ENCODE measurements around the gene C17orf107. TPM values are rescaled to one million over a fixed set of nuclear protein-coding genes. Genes with fewer than 3 reads are reported as not detected.

The C17orf107 gene
- total RNA-seq, 1 experiment from 2014 or later = 1.0 TPM

DNA sequence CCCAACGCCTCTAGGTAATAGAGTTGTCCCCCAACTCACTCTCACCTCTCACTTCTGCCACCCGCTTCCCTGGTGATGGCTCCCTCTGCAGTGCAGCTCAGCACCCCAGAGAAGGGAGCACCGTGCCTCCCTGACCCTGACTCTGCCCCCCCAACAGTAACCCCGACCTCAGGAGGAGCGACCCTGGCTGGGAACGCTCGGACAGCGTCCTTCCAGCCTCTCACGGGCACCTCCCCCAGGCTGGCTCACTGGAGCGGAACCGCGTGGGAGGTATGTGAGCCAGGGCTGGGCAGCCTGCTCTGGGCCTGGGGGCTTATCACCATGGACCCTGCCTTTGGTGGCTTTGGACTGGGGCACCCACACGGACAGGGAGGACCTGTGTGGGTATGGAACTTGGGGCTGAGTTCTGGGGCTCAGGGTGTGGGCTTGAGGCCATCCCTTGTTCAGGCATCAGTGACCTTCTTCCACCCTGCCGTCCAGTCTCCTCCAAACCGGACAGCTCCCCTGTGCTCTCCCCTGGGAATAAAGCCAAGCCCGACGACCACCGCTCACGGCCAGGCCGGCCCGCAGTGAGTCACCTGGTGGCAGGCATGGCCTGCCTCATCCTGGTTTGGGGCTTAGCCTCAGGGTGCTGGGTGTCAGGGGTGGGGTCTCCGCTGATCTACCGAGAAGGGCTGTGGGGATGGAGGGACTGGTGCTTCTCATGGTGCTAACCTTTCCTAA lies 6.7 kb upstream of the C17orf107 start:
- no peak for TF ChIP-seq CTCF (IDR thresholded peaks at IDR 0.05; ENCODE audit: insufficient read depth in 1 of 2, low read depth in 1 of 2, low read length in 1 of 2, severe bottlenecking in 1 of 2, unreplicated experiment in 1 of 2)
- BruUV-seq (replicated peaks) = no TSS peak
- no peaks in the 10 kb centered on the region for H3K27me3 Mint-ChIP-seq (ENCODE audit: insufficient read depth, unreplicated experiment)
- intact Hi-C loops (cut with micrococcal nuclease; ENCODE audit: unreplicated experiment) = no loop called here
- H3K4me1 Mint-ChIP-seq (ENCODE audit: low read depth, unreplicated experiment) = no peaks in the 10 kb centered on the region
- no peak overlapping the region for H3K4me3 Mint-ChIP-seq (ENCODE audit: unreplicated experiment)
- no peaks in the 10 kb centered on the region for H3K9me3 Mint-ChIP-seq (ENCODE audit: unreplicated experiment)
- Histone ChIP-seq H3K4me1 (no peaks in the 10 kb centered on the region), H3K4me3 (ENCODE audit: low read depth, low read length) (no peak overlapping the region), H3K27me3 (replicated peaks; ENCODE audit: control insufficient read depth, insufficient read depth, low read length) (no peaks in the 10 kb centered on the region), H3K9me3 (no peaks in the 10 kb centered on the region), H3K36me3 (ENCODE audit: control insufficient read depth, insufficient read depth, low read length) (no peaks in the 10 kb centered on the region)
- no peak for DNase-seq
- no peak overlapping the region for H3K27ac Mint-ChIP-seq (ENCODE audit: unreplicated experiment)
- ChIA-PET CTCF (no interaction called here), POLR2A (no interaction called here)
- H3K36me3 Mint-ChIP-seq (ENCODE audit: insufficient read depth, unreplicated experiment) = peaks cover 7% of the 10 kb centered on the region

DNA sequence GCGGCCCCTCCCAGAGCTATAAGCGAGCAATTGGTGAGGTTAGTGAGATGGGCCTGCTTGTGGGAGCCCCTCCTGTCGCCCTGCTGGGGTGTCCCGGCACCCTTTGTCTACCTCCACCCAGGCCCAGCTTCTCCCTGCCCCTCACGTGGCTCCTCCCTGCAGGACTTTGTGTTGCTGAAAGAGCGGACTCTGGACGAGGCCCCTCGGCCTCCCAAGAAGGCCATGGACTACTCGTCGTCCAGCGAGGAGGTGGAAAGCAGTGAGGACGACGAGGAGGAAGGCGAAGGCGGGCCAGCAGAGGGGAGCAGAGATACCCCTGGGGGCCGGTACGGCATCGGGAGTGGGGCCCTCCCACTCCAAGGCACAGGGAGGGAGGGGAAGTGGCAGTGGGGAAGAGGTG lies 6.1 kb upstream of the C17orf107 start:
- Mint-ChIP-seq H3K4me3 (ENCODE audit: unreplicated experiment) (no peak overlapping the region), H3K9me3 (ENCODE audit: unreplicated experiment) (no peaks in the 10 kb centered on the region), H3K4me1 (ENCODE audit: low read depth, unreplicated experiment) (no peaks in the 10 kb centered on the region), H3K27me3 (ENCODE audit: insufficient read depth, unreplicated experiment) (no peaks in the 10 kb centered on the region), H3K27ac (ENCODE audit: unreplicated experiment) (no peak overlapping the region), H3K36me3 (ENCODE audit: insufficient read depth, unreplicated experiment) (peaks cover 7% of the 10 kb centered on the region)
- Histone ChIP-seq H3K9me3 (no peaks in the 10 kb centered on the region), H3K27me3 (replicated peaks; ENCODE audit: control insufficient read depth, insufficient read depth, low read length) (no peaks in the 10 kb centered on the region), H3K4me3 (ENCODE audit: low read depth, low read length) (no peak overlapping the region), H3K4me1 (no peaks in the 10 kb centered on the region), H3K36me3 (ENCODE audit: control insufficient read depth, insufficient read depth, low read length) (no peaks in the 10 kb centered on the region)
- DNase-seq = no peak
- no TSS peak for BruUV-seq (replicated peaks)
- intact Hi-C loops (cut with micrococcal nuclease; ENCODE audit: unreplicated experiment) = no loop called here
- POLR2A ChIA-PET = no interaction called here
- no peak for TF ChIP-seq CTCF (IDR thresholded peaks at IDR 0.05; ENCODE audit: insufficient read depth in 1 of 2, low read depth in 1 of 2, low read length in 1 of 2, severe bottlenecking in 1 of 2, unreplicated experiment in 1 of 2)
- CTCF ChIA-PET = no interaction called here

DNA sequence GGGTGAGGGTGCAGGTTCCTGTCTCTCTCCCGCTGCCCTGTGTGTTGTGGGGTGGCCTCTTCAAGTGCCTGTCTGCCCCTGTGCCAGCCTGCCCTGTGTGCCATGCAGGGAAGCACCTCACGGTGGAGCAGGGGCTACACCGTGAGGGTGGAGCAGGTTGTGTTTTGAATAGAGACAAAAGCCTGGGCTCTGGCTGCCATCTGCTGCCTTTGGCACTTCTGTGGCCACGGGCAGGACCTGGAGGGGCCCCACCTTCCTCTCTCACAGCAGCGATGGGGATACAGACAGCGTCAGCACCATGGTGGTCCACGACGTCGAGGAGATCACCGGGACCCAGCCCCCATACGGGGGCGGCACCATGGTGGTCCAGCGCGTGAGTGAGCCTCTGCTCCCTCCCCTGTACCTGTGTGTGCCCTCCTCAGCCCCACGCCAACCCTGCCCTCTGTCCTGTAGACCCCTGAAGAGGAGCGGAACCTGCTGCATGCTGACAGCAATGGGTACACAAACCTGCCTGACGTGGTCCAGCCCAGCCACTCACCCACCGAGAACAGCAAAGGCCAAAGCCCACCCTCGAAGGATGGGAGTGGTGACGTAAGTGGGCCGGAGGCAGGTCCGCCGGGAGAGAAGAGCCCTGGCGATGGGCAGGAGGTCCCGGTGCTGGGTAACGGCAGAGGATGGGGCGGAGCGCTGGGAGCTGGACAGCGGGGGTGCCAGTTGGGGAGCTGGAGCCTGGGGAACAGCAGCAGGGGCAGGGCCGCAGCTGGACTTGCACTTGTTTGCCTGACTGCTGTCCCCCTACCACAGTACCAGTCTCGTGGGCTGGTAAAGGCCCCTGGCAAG lies 5.4 kb upstream of the C17orf107 start:
- no TSS peak for BruUV-seq (replicated peaks)
- Mint-ChIP-seq H3K27me3 (ENCODE audit: insufficient read depth, unreplicated experiment) (no peaks in the 10 kb centered on the region), H3K27ac (ENCODE audit: unreplicated experiment) (no peak overlapping the region), H3K9me3 (ENCODE audit: unreplicated experiment) (no peaks in the 10 kb centered on the region), H3K4me1 (ENCODE audit: low read depth, unreplicated experiment) (no peaks in the 10 kb centered on the region), H3K36me3 (ENCODE audit: insufficient read depth, unreplicated experiment) (peaks cover 6% of the 10 kb centered on the region), H3K4me3 (ENCODE audit: unreplicated experiment) (no peak overlapping the region)
- intact Hi-C loops (cut with micrococcal nuclease; ENCODE audit: unreplicated experiment) = no loop called here
- ChIA-PET CTCF (no interaction called here), POLR2A (no interaction called here)
- H3K27me3 ChIP-seq (replicated peaks; ENCODE audit: control insufficient read depth, insufficient read depth, low read length) = no peaks in the 10 kb centered on the region
- no peaks in the 10 kb centered on the region for H3K4me1 ChIP-seq
- no peak for DNase-seq
- H3K4me3 ChIP-seq (ENCODE audit: low read depth, low read length) = no peak overlapping the region
- no peak for TF ChIP-seq CTCF (IDR thresholded peaks at IDR 0.05; ENCODE audit: insufficient read depth in 1 of 2, low read depth in 1 of 2, low read length in 1 of 2, severe bottlenecking in 1 of 2, unreplicated experiment in 1 of 2)
- no peaks in the 10 kb centered on the region for H3K36me3 ChIP-seq (ENCODE audit: control insufficient read depth, insufficient read depth, low read length)
- no peaks in the 10 kb centered on the region for H3K9me3 ChIP-seq
